ENCODE measurements around the gene TRABD2A.

GRCh38 chr2:84904717-84905174 is 23.9 kb upstream of the TRABD2A start:
- TF ChIP-seq EZH2phosphoT487 (IDR thresholded peaks at IDR 0.05; ENCODE audit: borderline replicate concordance, low read depth, low read length), result no peak
- TF ChIP-seq, protein P1, sequence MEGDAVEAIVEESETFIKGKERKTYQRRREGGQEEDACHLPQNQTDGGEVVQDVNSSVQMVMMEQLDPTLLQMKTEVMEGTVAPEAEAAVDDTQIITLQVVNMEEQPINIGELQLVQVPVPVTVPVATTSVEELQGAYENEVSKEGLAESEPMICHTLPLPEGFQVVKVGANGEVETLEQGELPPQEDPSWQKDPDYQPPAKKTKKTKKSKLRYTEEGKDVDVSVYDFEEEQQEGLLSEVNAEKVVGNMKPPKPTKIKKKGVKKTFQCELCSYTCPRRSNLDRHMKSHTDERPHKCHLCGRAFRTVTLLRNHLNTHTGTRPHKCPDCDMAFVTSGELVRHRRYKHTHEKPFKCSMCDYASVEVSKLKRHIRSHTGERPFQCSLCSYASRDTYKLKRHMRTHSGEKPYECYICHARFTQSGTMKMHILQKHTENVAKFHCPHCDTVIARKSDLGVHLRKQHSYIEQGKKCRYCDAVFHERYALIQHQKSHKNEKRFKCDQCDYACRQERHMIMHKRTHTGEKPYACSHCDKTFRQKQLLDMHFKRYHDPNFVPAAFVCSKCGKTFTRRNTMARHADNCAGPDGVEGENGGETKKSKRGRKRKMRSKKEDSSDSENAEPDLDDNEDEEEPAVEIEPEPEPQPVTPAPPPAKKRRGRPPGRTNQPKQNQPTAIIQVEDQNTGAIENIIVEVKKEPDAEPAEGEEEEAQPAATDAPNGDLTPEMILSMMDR (conservative IDR thresholded peaks at IDR 0.05; ENCODE audit: low read length), result no peak
